GM19239 (cell line): ENCODE data around the gene RIPOR2.
"Not testable (repeated sequence)": the region's sequence is repeated elsewhere in the genome, so short reads cannot be mapped to it uniquely, and the experiment has no call there.

ENCODE experiments used
- DNase-seq: peaks from one replicate; pipeline ENCODE4 v3.0.0; 2011; ENCODE audit warnings: low spot score; ENCODE audit not compliant: insufficient read length
- FAIRE-seq: peaks from 2 replicates; lab custom pipeline; 2011; peaks lifted over from hg19 to GRCh38; lab: Jason Lieb, UNC

Gene RIPOR2

DNA sequence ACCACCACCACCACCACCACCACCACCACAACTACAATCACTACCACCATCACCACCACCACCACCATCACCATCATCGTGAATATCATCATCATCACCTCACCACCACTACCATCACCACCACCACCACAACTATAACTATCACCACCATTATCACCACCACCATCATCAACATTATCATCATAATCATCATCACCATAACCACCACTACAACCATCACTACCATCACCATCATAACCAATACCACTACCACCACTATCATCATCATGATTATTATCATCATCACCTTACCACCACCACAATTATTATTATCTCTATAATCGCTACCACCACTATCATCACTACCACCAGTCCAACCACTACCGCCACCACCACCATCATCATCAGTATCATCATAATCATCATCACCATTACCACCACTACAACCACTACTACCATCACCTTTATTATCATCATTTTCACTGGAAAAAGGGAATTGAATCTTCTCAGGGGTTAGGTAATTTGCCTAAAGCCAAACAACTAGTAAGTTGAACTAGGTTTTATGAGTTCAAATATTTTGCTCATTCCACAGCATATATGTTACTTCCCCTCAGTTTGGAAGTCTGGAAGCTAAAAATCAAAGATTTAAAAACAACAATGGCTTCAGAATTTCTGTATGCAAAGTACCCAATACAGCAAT, 8.3 kb downstream of the RIPOR2 start:
- FAIRE-seq (no peak), DNase-seq (no peak)

DNA sequence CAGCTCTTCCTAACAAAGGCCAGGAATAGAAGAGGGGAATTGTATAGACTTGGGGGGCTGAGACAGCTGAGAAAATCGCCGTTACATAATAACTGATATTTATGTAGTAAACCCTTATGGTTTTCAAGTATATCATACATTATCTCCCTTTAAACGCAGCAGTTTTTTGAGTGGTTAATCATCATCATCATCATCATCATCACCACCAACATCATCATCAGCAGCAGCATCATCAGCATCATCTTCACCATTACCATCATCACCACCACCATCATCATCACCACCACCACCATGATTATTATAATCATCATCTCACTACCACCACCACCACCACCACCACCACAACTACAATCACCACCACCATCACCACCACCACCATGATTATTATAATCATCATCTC, 9.1 kb downstream of the RIPOR2 start:
- DNase-seq, FAIRE-seq: not testable (repeated sequence)

DNA sequence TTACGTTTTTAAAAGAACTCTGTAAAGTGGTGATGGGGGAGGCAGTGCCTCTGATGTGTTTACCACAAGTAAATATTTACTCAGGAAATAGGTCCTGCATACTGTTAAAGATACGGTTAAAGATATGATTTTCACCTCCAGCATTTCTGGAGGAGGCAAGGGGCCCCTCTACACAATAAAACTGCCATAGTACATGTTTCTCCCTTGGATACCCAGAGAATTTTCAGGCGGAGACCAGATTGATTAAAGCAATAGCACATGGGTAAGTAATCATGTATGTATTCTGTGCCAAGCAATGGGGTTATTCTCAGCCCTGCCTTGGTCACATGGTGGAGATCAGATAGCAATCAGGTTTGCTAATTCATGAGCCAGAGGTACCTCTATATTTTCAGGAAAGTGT, 9.6 kb downstream of the RIPOR2 start:
- FAIRE-seq: peak; percentile 8

GRCh38 chr6:24925661-24926060, 10.1 kb downstream of the RIPOR2 start:
- no peak for FAIRE-seq
- DNase-seq: no peak

More for the DNA sequence above, 9.6 kb downstream of the RIPOR2 start:
- no peak for DNase-seq

GRCh38 chr6:24924580-24925356, 11.0 kb downstream of the RIPOR2 start:
- peak; percentile 44 for FAIRE-seq

GRCh38 chr6:24923885-24924401, 11.8 kb downstream of the RIPOR2 start:
- FAIRE-seq (no peak), DNase-seq (no peak)

More at GRCh38 chr6:24924580-24925356, 11.0 kb downstream of the RIPOR2 start:
- DNase-seq: no peak

DNA sequence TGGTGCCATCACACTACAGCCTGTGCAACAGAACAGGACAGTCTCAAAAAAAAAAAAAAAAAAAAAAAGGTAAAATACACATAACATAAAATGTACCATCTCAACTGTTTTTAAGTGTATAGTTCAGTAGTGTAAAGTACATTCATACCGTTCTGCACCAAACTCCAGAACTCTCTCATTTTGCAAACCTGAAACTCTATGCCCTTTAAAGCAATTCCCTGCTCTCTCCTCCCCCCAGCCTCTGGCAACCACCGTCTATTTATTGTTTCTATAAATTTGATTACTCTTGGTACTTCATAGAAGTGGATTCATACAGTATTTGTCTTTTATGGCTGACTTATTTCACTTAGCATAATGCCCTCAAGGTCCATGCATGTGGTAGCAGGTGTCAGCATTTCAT, 12.9 kb downstream of the RIPOR2 start:
- no peak for FAIRE-seq
- no peak for DNase-seq

DNA sequence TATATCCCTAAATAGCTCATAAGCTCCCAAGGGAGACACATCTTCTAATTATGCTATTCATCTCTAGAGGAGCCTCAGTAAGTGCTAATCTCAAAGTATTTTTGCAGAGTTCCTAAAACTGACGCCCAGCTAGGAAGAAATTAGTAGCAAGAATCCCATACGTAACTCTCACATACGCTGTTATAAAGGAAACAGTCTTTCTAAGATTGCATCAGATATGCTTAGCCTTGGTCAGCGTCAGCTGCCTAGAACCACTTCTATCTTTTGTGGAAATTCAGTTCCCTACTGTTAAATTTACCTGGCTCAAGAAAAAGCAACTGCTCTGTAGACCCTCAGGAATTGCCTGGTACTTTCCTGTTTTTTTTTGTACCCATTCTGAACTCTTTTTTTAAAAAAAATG, 13.6 kb downstream of the RIPOR2 start:
- DNase-seq (no peak), FAIRE-seq (no peak)

GRCh38 chr6:24920136-24920535, 15.6 kb downstream of the RIPOR2 start:
- DNase-seq (no peak), FAIRE-seq (no peak)

- FAIRE-seq (peak; percentile 95), DNase-seq (no peak)
Measured at GRCh38 chr6:24919056-24919892, 16.5 kb downstream of the RIPOR2 start.

GRCh38 chr6:24918641-24919055, 17.1 kb downstream of the RIPOR2 start:
- DNase-seq (no peak), FAIRE-seq (peak; percentile 75)

DNA sequence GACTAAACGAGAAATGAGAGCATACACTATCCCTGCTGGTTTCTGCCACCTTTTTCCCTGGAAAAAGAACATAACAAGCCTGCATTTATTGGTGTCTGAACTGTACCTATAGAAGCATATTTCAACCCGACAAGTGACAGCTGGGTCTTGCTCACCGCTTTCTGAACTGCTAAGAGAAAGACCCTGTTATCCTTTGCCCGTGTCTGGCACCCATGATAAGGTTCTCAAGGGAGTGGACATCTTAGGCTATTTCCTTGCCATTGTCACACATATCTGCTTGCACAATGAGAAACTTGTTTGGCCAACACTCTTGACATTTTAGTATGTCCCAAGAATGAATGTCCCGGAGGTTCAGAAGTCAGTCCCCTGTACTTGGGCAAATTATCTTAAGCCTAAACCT, 19.3 kb downstream of the RIPOR2 start:
- FAIRE-seq (no peak), DNase-seq (no peak)

DNA sequence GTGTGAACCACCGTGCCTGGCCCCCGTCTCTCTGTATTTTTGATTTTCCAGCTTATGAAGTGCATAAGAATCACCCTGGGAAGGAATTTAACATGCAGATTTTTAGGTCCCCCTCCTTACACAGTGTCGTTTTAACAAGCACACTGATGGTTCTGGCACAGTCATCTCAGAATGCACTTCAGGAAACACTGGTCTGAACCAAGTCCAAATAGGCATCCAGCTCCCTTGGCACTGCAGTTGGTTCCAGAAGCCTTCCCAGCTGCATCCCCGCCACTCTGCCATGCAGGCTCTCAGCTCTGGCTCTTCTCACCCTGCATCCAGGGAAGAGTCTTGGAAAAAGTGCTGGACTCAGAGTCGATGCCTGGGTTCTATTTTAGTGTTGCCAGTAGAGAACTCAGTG, 20.1 kb downstream of the RIPOR2 start:
- FAIRE-seq: no peak
- DNase-seq: no peak

GRCh38 chr6:24914082-24914481, 21.7 kb downstream of the RIPOR2 start:
- FAIRE-seq, DNase-seq: not testable (repeated sequence)

DNA sequence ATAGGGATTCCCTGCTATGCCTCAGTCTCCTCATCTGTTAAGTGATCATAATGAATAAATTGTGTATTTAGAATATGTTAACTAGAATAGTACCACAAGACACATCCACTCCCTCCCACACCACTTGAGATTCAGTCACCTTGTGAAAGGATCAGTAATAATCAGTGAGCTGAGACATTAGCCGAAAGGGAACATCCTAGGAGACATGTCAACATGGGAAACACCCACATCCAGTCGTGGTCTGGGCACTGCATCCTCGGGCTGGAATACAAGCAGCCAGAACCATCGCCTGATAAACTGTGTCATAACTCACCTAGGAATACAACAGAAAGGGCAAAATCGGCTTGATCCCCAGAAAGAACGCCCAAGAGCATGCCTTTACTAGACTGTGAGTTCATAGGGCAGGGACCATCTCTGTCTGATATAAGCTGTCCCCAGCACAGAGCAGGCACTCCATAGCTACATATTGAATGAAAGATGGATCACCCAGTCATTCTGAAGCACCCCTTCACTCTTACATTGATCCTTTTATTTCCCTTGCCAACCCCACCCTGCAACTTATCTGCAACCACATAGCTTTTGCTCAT, 23.9 kb downstream of the RIPOR2 start:
- FAIRE-seq: peak; percentile 73
- DNase-seq: no peak

DNA sequence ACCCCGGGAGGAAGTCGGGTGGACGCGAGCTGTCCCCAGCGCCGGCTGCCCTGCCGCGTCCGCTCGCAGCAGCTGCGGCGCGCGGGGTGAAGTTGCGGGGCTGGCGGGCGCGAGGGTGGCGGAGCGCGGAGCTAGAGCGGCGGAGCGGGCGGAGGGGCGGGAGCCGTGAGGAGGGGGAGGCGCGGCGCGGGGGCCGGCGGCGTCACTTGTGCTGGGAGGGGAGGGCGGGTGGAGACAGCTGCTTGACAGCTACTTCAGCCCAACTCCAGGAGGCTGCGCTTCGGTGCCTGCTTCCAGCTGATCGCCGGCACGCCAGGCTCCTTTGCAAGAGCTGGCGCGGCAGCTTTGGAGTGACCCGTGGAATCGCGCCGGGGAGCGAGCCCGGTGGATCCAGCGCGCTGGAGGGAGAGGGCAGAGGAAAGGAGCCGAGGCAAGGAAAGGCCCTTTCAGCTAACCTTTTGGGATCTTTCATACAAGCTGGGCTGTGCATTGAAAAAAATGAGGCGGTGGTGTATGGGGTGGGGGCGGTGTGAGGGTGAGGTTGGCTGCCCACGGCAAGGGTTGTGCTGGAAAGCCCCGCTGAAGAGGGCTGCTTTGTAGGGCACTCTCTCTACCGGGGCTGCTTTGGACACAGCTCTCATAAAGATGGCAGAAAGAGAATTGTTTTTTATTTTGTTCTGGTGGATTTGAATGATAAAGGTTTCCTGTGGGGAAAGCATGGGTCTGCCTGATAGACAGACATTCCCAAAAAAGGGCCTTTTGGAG, 24.6 kb downstream of the RIPOR2 start:
- DNase-seq (no peak), FAIRE-seq (no peak)

- FAIRE-seq: peak; percentile 51
- DNase-seq: peak; percentile 30
Measured at GRCh38 chr6:24910331-24910960, 25.3 kb downstream of the RIPOR2 start.

DNA sequence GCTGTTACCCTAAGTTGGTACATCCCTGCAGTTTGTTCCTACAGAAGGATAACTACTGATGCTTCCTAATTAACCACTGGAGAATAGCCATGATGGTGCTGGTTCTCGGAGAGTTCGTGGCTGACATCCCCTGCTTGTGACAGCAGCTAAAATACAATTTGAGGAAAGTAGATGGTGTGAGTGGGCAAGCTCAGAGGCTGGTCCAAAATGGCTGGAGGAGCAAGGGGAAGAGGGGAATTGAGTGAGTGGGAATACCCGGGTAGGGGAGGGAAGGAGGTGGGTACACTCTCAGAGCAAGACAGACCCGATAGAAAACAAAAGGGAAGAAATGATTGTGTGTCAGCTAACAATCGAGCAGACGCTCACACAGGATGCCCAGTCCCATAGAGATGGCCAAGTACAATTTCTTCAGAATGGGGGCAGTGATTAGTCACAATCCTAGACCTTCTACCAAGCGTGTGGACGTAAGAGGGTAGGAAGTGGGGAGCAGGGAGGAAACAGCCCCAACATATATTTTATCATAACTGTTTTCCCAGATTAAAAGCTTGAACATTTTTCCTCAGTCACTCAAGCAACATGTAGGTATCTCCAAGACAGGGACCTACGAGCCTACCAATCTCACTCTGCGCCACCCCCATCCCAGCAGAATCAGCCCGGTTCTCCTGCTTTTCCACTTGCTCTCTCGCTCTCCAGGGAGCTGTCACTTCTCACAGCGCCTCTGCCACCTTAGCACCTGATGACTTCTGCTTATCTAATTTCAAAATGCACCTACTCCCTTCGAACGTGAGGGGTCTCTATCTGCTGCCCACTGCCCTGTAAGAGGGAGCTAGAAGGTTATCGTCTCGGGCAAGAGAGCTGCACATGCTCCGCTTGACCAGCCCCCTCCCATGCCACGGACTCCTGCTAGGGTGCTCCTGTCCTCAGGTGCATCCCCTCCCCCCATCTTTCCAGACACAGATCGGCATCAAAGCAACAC, 26.2 kb downstream of the RIPOR2 start:
- no peak for DNase-seq
- peak; percentile 87 for FAIRE-seq
